Smooth muscle cell (in vitro differentiated cells): ENCODE measurements around the gene RIT1. TPM values are rescaled to one million over a fixed set of nuclear protein-coding genes. Genes with fewer than 3 reads are reported as not detected.

ENCODE experiments used
- DNase-seq: peaks from one replicate; lab custom pipeline; 2025; ENCODE audit not compliant: unreplicated experiment; lab: John Stamatoyannopoulos, UW
- H2AFZ ChIP-seq: fragments of 200-600 bp; sonication (generic); 2 replicates; pipeline ENCODE4 v1.6.0; 2016; ENCODE audit warnings: antibody characterized with exemption, low read depth, mild to moderate bottlenecking
- H3F3A ChIP-seq: fragments of 200-600 bp; sonication (generic); 2 replicates; pipeline ENCODE4 v1.6.0; 2017; ENCODE audit warnings: antibody characterized with exemption, low read depth
- H3K27ac ChIP-seq: fragments of 200-600 bp; sonication (generic); 2 replicates; pipeline ENCODE4 v1.5.1; 2016; ENCODE audit warnings: low read depth, mild to moderate bottlenecking
- H3K27me3 ChIP-seq: fragments of 200-600 bp; sonication (generic); 2 replicates; pipeline ENCODE4 v1.6.1; 2016; ENCODE audit warnings: low read depth, mild to moderate bottlenecking
- H3K36me3 ChIP-seq: fragments of 200-600 bp; sonication (generic); 2 replicates; pipeline ENCODE4 v1.5.1; 2016; ENCODE audit warnings: low read depth
- H3K4me1 ChIP-seq: fragments of 200-600 bp; sonication (generic); 2 replicates; pipeline ENCODE4 v1.5.1; 2016; ENCODE audit warnings: low read depth
- H3K4me2 ChIP-seq: fragments of 200-600 bp; sonication (generic); 2 replicates; pipeline ENCODE4 v1.6.0; 2016; ENCODE audit warnings: mild to moderate bottlenecking
- H3K4me3 ChIP-seq: fragments of 200-600 bp; sonication (generic); 2 replicates; pipeline ENCODE4 v1.5.1; 2016; ENCODE audit warnings: mild to moderate bottlenecking
- H3K79me2 ChIP-seq: fragments of 200-600 bp; sonication (generic); 2 replicates; pipeline ENCODE4 v1.6.0; 2016; ENCODE audit warnings: low read depth, mild to moderate bottlenecking
- H3K9ac ChIP-seq: fragments of 200-600 bp; sonication (generic); 2 replicates; pipeline ENCODE4 v1.6.0; 2016; ENCODE audit warnings: low read depth
- H3K9me3 ChIP-seq: fragments of 200-600 bp; sonication (generic); replicated peaks from 2 replicates; pipeline ENCODE4 v1.5.1; 2016; ENCODE audit warnings: low read depth
- H4K20me1 ChIP-seq: fragments of 200-600 bp; sonication (generic); 2 replicates; pipeline ENCODE4 v1.6.0; 2016; ENCODE audit warnings: low read depth
- WGBS: methylation state at CpG from one replicate; pipeline ENCODE4 v1.1.7; 2016; ENCODE audit warnings: low lambda C conversion rate; 5-methylcytosine and 5-hydroxymethylcytosine counted together
- polyA plus RNA-seq: library from polyadenylated mRNA; unstranded; fragments of >200 nt; fragmentation: Nextera tagmentation; extraction: Ambion mirVana; gene quantifications from 2 replicates; pipeline ENCODE4 v1.2.1, GENCODE V29; 2016
- total RNA-seq: library from RNA; depleted of rRNA; stranded (reverse); fragments of >200 nt; gene quantifications from 2 replicates; pipeline ENCODE4 v1.2.3, GENCODE V29; 2014
- TF ChIP-seq, protein P1 (sequence below): fragments of 200-600 bp; sonication (generic); IDR thresholded peaks from 2 replicates; pipeline ENCODE4 v1.5.1; 2017; ENCODE audit warnings: borderline replicate concordance, mild to moderate bottlenecking, antibody characterized with exemption; ENCODE audit not compliant: insufficient read depth, poor library complexity, severe bottlenecking

RIT1 gene
- total and polyA plus RNA-seq, 2 experiments from 2014 or later = 63.6 to 65.3 TPM

DNA sequence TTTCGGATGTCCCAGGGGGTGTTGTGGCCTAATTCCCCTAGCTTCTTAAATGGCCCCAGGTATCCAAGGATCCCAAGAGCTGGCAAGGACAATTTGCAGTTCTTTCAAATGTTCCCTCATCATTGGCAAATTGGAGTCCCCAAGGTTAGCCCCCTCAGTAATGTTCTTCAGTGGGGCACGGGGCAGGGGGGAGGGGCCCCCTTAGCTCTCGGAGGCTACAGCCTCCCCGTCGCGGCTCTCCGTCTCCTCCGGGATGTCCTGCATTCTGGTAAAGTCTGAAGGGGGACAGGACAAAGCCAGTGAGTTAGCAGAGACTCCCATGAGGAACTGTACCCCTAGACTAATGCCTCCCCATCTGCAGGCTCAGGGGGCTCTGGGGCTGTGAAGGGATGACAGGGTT, 36.6 kb upstream of the RIT1 start:
- Histone ChIP-seq H3K36me3 (peaks cover 7% of the 10 kb centered on the region), H3K79me2 (no peaks in the 10 kb centered on the region), H4K20me1 (no peaks in the 10 kb centered on the region), H3K9ac (no peak overlapping the region), H3K4me1 (no peaks in the 10 kb centered on the region), H2AFZ (no peak overlapping the region), H3F3A (peaks cover 11% of the 10 kb centered on the region), H3K9me3 (no peaks in the 10 kb centered on the region), H3K4me2 (no peak overlapping the region), H3K27me3 (no peaks in the 10 kb centered on the region), H3K27ac (no peak overlapping the region), H3K4me3 (no peak overlapping the region)
- no peak for DNase-seq
- TF ChIP-seq, protein P1, sequence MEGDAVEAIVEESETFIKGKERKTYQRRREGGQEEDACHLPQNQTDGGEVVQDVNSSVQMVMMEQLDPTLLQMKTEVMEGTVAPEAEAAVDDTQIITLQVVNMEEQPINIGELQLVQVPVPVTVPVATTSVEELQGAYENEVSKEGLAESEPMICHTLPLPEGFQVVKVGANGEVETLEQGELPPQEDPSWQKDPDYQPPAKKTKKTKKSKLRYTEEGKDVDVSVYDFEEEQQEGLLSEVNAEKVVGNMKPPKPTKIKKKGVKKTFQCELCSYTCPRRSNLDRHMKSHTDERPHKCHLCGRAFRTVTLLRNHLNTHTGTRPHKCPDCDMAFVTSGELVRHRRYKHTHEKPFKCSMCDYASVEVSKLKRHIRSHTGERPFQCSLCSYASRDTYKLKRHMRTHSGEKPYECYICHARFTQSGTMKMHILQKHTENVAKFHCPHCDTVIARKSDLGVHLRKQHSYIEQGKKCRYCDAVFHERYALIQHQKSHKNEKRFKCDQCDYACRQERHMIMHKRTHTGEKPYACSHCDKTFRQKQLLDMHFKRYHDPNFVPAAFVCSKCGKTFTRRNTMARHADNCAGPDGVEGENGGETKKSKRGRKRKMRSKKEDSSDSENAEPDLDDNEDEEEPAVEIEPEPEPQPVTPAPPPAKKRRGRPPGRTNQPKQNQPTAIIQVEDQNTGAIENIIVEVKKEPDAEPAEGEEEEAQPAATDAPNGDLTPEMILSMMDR = no peak
- WGBS = 96% methylated on average over 8 of the region's 8 CpGs

DNA sequence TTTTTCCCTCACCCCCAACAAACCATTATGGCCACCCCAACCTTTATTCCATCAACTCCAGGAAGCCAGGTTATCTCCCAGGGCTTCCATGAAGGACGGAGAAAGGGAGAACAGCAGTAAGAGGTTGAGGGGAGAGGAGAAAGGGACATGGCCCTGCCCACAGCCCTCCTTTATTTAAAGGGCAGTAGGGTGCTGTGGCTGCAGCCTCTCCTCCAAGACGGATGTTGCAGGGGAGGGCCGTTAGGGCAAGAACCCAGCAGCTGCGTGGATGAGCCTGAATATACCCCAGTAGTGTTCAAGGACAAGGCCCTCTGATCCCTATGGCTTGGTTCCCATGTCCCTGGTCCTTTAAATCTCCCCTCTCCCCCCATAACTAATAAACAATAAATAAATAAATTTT, 36.1 kb upstream of the RIT1 start:
- H3K27ac ChIP-seq = no peak overlapping the region
- no peaks in the 10 kb centered on the region for H3K9me3 ChIP-seq
- no peak overlapping the region for H2AFZ ChIP-seq
- H3K4me1 ChIP-seq = no peaks in the 10 kb centered on the region
- no peak overlapping the region for H3K4me2 ChIP-seq
- no peak overlapping the region for H3K9ac ChIP-seq
- WGBS = 91% methylated on average over 4 of the region's 4 CpGs
- TF ChIP-seq, protein P1 = no peak
- no peak for DNase-seq
- no peaks in the 10 kb centered on the region for H3K79me2 ChIP-seq
- no peaks in the 10 kb centered on the region for H3K27me3 ChIP-seq
- H4K20me1 ChIP-seq = no peaks in the 10 kb centered on the region
- H3K36me3 ChIP-seq = peaks cover 7% of the 10 kb centered on the region
- peaks cover 11% of the 10 kb centered on the region for H3F3A ChIP-seq
- H3K4me3 ChIP-seq = no peak overlapping the region

DNA sequence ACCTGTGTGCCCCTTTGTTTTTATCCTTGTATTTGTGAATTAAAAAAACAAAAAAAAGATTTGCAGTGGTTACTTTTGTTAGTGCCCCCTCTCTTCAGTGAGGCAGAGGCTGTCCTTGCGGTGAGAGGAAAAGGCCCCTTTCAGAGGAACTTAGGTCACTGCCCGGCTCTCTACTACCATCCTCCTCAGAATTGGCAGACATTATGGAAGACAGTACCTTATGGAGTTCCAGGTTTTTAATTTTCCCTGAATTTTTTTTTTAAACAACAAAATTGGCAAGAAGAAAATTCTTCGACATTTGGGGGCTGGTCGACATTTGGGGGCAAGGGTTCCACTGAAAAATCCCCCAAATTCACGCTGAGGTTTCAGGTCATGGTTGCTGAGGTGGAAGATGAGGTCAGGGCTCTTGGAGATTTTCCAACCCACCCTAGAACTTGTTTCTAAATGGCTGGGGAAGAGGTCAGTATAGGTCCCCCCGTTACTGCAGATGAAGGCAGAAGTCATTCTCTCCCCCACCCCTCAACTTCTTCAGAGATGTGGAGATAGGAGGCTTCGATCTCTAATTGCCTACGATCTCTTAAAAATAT, 35.6 kb upstream of the RIT1 start:
- TF ChIP-seq, protein P1 = no peak
- Histone ChIP-seq H3K9me3 (no peaks in the 10 kb centered on the region), H3K27ac (no peak overlapping the region), H3F3A (peaks cover 11% of the 10 kb centered on the region), H3K4me1 (no peaks in the 10 kb centered on the region), H3K36me3 (peaks cover 7% of the 10 kb centered on the region), H2AFZ (no peak overlapping the region), H3K4me3 (no peak overlapping the region), H3K4me2 (no peak overlapping the region), H3K9ac (no peak overlapping the region), H4K20me1 (no peaks in the 10 kb centered on the region), H3K79me2 (no peaks in the 10 kb centered on the region), H3K27me3 (no peaks in the 10 kb centered on the region)
- no peak for DNase-seq
- 98% methylated on average over 8 of the region's 8 CpGs for whole genome bisulfite sequencing

DNA sequence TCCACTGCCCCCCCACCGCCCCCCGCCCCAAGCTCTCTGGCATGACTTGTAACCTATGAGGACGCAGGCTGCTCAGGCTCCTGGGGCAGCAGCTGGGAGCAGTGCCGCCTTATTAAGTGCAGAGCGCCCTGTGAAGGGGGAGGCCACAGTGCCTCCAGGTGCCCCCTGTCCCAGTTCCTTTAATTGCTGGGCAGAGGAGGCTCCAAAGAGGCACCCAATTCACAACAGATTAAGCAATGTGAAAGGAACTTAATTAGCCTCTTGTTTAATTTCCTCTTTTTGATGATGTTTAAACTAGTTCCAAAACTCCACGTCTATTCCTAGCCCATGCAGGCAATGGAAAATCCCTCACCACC, 33.3 kb upstream of the RIT1 start:
- no peak overlapping the region for H3K4me2 ChIP-seq

More for the DNA sequence above, 33.3 kb upstream of the RIT1 start:
- Histone ChIP-seq H3F3A (peaks cover 7% of the 10 kb centered on the region), H3K9me3 (no peaks in the 10 kb centered on the region), H3K4me1 (no peaks in the 10 kb centered on the region), H3K36me3 (peaks cover 7% of the 10 kb centered on the region), H3K27ac (no peak overlapping the region), H2AFZ (no peak overlapping the region), H4K20me1 (no peaks in the 10 kb centered on the region), H3K27me3 (no peaks in the 10 kb centered on the region), H3K9ac (no peak overlapping the region), H3K79me2 (no peaks in the 10 kb centered on the region), H3K4me3 (no peak overlapping the region)
- 82% methylated on average over 6 of the region's 6 CpGs for WGBS
- no peak for DNase-seq
- TF ChIP-seq, protein P1 = no peak
